Measurements from ENCODE around the gene HEY2.

The HEY2 gene

DNA sequence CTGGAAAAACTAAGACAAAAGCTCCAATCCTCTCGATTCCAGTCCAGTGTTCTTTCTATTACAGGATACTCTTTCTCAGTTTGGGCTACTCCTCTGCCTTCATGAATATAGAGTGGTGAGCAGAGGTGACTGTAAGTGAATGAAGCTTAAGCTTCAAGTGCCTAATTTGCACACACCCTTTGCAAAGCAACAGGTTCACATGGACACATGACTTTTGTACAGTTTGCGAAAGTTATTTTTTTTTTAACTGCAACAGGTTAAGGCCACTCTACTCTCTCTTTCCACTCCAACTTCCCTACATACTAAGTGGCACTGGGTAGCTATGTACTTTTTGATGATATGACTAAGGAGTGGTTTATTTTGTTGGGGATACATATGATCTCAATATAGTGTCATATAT lies 19.4 kb upstream of the HEY2 start:
- Mint-ChIP-seq H3K4me1 (ENCODE audit: low read depth in 2 of 2) (no peaks in the 10 kb centered on the region), H3K27ac (no peak overlapping the region), H3K4me3 (no peak overlapping the region), H3K9me3 (no peaks in the 10 kb centered on the region), H3K27me3 (peaks cover 33 to 45% of the 10 kb centered on the region in 2 donors), H3K36me3 (ENCODE audit: insufficient read depth) (no peaks in the 10 kb centered on the region)
- ATAC-seq (replicated peaks), result no peak
- no peak for DNase-seq

DNA sequence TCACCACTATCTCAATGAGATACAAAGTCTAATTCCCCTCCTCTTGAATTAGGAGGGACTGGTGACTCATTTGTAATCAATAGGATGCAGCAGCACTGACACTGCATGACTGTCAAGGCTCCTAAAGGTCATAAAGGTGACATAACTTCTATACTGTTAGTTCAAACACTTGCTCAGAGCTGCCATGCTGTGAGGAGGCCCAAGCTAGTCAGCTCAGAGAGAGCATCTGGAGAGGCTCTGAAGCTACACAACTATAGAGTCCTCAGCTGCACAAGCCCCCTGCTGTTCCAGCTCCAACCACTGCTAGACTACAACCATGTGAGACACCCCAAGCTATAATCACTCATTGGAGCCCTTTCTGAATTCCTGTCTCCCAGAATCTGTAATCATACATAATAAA lies 17.0 kb upstream of the HEY2 start:
- Mint-ChIP-seq H3K36me3 (ENCODE audit: insufficient read depth) (no peaks in the 10 kb centered on the region), H3K4me1 (ENCODE audit: low read depth in 2 of 2) (no peaks in the 10 kb centered on the region), H3K27me3 (peaks cover 38 to 50% of the 10 kb centered on the region in 2 donors), H3K9me3 (no peaks in the 10 kb centered on the region), H3K27ac (no peak overlapping the region), H3K4me3 (no peak overlapping the region)
- ATAC-seq (replicated peaks) (peak; percentile 37), DNase-seq (no peak)

DNA sequence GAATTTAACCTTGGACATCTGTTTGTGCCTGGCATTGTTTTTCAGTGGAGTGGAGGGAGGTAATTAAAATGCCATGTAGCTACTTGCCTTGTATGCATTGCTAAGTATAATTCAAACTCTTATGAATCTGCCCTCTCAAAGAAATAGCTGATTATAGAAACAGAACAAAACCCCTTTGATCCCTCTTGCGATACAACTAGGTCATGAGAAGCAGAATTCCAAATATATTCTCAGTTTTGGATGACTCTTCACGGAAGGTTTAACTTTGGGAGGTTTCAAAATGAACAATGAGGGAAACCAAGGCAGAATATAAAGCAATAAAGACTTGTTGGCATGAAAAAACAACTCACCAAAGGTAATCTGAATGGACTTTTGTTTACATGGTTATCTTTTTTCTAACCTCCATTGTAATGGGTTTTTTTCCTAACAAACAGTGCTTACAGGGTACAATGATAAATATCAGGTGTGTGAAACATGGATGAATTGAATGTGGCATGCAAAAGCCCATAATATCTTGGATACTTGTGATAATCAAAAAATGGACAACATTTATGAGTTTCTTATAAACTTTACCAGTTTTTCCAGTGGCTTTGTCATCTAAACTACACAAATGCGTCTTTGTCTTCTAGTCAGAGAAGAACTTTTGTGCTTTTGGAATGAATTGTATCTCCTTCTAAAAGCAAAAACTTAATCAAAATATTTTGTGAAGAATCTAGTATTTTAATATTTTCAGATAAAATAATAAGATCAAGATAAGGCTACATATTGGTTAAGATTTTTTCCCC lies 15.7 kb upstream of the HEY2 start:
- no peaks in the 10 kb centered on the region for H3K36me3 Mint-ChIP-seq (ENCODE audit: insufficient read depth)
- H3K4me3 Mint-ChIP-seq, result no peak overlapping the region
- no peak for DNase-seq
- H3K9me3 Mint-ChIP-seq, result no peaks in the 10 kb centered on the region
- ATAC-seq (replicated peaks), result no peak
- H3K27me3 Mint-ChIP-seq, result peaks cover 40 to 58% of the 10 kb centered on the region in 2 donors
- H3K4me1 Mint-ChIP-seq (ENCODE audit: low read depth in 2 of 2), result no peaks in the 10 kb centered on the region
- H3K27ac Mint-ChIP-seq, result no peak overlapping the region

DNA sequence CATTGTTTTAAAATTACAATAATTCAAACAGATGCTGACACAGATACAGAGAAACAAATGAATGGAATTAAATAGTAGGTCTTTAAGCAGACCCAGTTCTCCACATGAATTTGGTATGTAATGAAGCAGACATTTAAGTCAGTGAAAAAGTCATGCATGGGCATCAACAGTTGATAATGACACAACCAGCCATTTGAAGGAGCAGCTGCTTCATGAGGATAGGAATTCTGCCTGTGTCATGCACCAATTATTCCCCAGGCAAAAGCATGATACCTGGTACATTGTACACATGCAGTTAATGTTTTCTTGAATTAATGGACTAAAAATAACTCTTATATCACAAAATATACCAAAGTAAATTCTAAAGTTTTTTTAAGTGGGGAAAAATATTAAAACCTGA lies 11.2 kb upstream of the HEY2 start:
- no peaks in the 10 kb centered on the region for H3K4me1 Mint-ChIP-seq (ENCODE audit: low read depth in 2 of 2)
- ATAC-seq (replicated peaks), result no peak
- H3K27ac Mint-ChIP-seq, result no peak overlapping the region

DNA sequence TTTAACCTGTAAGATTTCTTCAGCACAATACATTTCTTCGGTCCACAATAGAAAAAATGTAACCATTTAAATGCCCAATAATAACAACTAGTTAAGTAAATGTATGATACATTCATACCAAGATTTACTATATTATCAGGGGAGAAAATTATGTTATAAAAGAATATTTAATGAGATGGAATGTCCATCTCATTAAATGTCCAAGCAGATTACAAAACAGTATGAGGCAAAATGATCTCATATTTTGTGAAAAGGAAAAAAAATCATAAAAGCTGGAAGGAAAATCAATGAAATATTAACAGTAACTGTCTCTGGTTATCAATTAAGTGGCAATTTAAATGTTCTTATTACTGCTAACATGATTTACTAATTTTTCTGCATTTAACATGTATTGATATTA lies 10.1 kb upstream of the HEY2 start:
- Mint-ChIP-seq H3K36me3 (ENCODE audit: insufficient read depth) (no peaks in the 10 kb centered on the region), H3K9me3 (no peaks in the 10 kb centered on the region), H3K27ac (no peak overlapping the region), H3K27me3 (peaks cover 43% of the 10 kb centered on the region in 2 donors), H3K4me3 (no peak overlapping the region), H3K4me1 (ENCODE audit: low read depth in 2 of 2) (no peaks in the 10 kb centered on the region)
- no peak for DNase-seq
- no peak for ATAC-seq (replicated peaks)

More for the DNA sequence above, 11.2 kb upstream of the HEY2 start:
- Mint-ChIP-seq H3K9me3 (no peaks in the 10 kb centered on the region), H3K27me3 (peaks cover 48 to 51% of the 10 kb centered on the region in 2 donors), H3K36me3 (ENCODE audit: insufficient read depth) (no peaks in the 10 kb centered on the region), H3K4me3 (no peak overlapping the region)
- no peak for DNase-seq

DNA sequence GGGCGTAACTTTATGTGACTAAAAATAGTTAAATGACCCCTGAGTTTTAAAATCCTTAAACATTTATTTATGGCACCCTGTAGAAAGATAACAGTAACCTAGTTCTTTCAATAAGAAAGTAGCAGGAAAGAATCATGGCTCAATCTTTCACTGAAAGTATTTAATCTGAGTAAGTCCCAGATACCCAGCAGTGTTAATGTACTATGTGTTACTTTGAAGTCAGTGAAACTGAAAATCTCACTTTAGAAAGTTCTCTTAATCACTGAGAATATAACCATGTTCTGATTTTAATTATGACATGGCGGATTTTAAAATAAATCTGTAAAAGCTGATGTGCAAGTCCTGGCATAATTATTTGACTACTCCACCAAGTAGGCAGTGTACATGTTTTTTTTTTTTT lies 8.1 kb upstream of the HEY2 start:
- Mint-ChIP-seq H3K4me1 (ENCODE audit: low read depth in 2 of 2) (peaks cover 3 to 4% of the 10 kb centered on the region in 2 donors), H3K4me3 (no peak overlapping the region), H3K27ac (no peak overlapping the region), H3K9me3 (no peaks in the 10 kb centered on the region), H3K27me3 (peaks cover 34 to 35% of the 10 kb centered on the region in 2 donors), H3K36me3 (ENCODE audit: insufficient read depth) (no peaks in the 10 kb centered on the region)
- DNase-seq (no peak), ATAC-seq (replicated peaks) (no peak)

DNA sequence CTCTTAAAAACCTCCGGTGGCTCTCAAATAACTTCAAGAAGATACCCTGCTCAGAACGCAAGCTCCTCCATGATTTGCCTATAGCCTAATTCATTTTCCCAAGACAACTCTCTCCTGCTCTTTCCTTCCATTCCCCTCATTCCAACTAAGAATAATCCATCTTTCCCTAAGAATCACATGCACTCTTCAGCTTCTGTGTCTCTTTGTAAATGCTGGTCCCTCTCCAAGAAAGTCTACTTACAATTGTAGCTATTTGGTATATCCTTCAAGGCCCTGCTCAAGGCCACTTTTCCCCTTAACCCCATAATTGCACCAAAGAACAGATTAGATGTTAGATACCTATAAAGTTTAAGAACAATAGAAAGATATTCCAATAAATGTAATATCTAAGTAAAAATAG lies 7.4 kb upstream of the HEY2 start:
- Mint-ChIP-seq H3K27ac (no peak overlapping the region), H3K27me3 (peaks cover 34 to 35% of the 10 kb centered on the region in 2 donors), H3K4me1 (ENCODE audit: low read depth in 2 of 2) (peaks cover 7 to 10% of the 10 kb centered on the region in 2 donors), H3K9me3 (no peaks in the 10 kb centered on the region), H3K36me3 (ENCODE audit: insufficient read depth) (no peaks in the 10 kb centered on the region), H3K4me3 (no peak overlapping the region)
- ATAC-seq (replicated peaks) (no peak), DNase-seq (no peak)

DNA sequence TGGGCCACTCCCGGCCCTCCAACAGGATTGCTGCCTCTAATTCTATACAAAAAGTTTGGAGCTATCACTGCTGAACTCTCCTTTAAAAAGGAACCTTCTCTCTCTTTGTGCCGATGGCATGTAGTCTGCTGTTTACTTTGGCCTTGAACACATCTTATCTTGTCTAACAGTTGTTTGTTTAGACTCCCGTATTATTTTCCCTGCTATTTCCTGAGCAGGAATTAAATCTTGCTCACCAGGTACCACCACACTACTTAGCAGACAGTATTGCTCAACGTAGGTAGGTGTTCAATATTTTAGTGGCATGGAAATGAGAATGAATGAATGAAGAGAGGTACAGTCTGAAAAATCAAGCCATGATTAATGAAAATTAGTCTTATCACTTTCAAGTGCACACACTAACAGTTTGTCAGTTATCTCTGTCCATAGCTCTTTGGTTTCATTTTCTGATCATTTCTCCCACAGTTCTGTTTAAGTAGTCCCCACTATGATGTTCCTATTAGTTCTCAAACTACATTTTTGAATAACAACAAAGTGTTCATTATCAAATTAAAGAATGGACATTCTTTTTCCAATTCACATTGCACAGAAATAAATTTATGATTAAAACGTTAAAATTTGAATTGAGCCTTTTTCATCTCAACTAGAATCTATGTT lies 6.8 kb upstream of the HEY2 start:
- H3K4me3 Mint-ChIP-seq, result no peak overlapping the region
- no peaks in the 10 kb centered on the region for H3K36me3 Mint-ChIP-seq (ENCODE audit: insufficient read depth)
- no peak overlapping the region for H3K27ac Mint-ChIP-seq
- H3K4me1 Mint-ChIP-seq (ENCODE audit: low read depth in 2 of 2), result peaks cover 9 to 14% of the 10 kb centered on the region in 2 donors
- DNase-seq (no peak), ATAC-seq (replicated peaks) (no peak)
- no peaks in the 10 kb centered on the region for H3K9me3 Mint-ChIP-seq
- peaks cover 29 to 31% of the 10 kb centered on the region in 2 donors for H3K27me3 Mint-ChIP-seq

DNA sequence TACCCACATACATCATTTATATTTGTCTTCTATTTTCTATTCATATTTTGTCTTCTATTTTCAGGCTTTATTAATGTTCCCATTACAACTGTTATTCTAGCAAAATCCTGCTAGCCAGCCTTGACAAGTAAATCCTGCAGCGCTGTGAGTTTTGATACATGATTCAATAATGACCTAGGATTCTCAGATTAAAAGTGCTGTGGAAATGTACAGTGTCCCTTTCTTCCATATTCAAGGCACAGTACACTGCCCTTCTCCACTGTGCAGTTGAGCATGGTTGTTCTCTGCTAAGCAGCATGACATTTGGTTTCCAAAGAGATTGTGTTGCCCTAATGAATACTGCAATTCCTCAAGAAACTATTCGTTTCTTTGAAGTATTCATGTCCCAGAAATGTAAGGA lies 5.8 kb upstream of the HEY2 start:
- no peaks in the 10 kb centered on the region for H3K9me3 Mint-ChIP-seq
- no peak overlapping the region for H3K27ac Mint-ChIP-seq
- peaks cover 24 to 25% of the 10 kb centered on the region in 2 donors for H3K27me3 Mint-ChIP-seq
- H3K4me1 Mint-ChIP-seq (ENCODE audit: low read depth in 2 of 2), result peaks cover 9 to 22% of the 10 kb centered on the region in 2 donors
- no peak overlapping the region for H3K4me3 Mint-ChIP-seq
- DNase-seq (no peak), ATAC-seq (replicated peaks) (no peak)
- H3K36me3 Mint-ChIP-seq (ENCODE audit: insufficient read depth), result no peaks in the 10 kb centered on the region

DNA sequence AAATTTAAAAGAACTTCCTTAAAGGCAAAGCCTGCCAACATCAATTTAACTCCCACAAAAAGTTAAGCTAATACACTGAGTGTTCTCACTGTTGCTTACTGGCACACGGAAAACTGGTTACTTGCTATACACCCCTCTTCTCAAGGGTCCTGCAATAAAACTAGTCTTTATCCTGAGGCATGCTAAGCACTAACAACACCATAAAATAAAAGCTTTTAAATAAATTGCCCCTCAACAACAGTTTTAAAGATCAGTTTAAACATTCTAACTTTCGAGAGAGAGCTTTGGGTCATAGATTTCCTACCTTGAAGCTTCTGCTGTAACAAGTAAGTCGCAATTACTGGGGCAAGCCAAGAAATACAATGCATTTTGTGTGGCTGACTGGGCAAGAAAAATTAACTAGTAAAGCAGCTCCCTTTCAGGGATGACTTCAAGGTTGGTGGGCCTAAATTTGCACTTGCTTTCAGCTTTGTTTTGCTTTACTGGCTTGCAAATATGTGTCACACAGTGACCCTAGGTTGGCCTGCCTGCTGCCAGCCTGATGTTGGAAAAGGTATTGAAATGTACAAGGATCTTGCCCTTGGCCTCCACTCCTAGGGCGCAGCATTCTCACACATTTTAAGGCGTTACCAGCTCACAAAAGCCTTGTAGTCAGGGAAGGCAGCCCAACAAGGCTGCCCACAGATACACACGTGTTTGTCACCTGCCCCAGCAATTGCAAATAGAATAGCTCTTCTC lies 4.0 kb upstream of the HEY2 start:
- ATAC-seq (replicated peaks) (no peak), DNase-seq (no peak)
- Mint-ChIP-seq H3K36me3 (ENCODE audit: insufficient read depth) (no peaks in the 10 kb centered on the region), H3K27ac (no peak overlapping the region), H3K27me3 (peaks cover 25 to 32% of the 10 kb centered on the region in 2 donors), H3K9me3 (no peaks in the 10 kb centered on the region), H3K4me1 (ENCODE audit: low read depth in 2 of 2) (peaks cover 18 to 32% of the 10 kb centered on the region in 2 donors), H3K4me3 (no peak overlapping the region)

DNA sequence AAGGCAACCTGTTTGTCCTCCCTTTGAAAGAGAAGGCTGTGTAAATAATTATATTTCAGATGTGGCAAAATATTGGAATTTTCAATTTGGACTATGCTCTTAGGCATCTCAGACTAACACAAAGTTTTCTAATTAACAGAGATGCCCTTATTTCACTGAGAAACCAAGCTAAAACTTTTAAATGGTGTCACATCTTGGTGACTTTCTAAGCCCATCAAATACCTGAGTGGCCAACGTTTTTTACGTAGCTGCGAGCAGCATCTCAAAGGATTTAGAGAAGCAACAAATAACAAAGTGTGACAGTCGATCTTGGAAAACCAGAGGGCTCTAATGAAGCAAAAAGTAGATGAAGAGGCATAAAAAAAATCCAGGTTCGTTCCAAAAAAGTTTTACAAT lies 3.4 kb upstream of the HEY2 start:
- Mint-ChIP-seq H3K4me3 (peak overlapping the region; percentile 87), H3K27me3 (peaks cover 23 to 36% of the 10 kb centered on the region in 2 donors), H3K27ac (peak overlapping the region; percentile 82 to 87)

DNA sequence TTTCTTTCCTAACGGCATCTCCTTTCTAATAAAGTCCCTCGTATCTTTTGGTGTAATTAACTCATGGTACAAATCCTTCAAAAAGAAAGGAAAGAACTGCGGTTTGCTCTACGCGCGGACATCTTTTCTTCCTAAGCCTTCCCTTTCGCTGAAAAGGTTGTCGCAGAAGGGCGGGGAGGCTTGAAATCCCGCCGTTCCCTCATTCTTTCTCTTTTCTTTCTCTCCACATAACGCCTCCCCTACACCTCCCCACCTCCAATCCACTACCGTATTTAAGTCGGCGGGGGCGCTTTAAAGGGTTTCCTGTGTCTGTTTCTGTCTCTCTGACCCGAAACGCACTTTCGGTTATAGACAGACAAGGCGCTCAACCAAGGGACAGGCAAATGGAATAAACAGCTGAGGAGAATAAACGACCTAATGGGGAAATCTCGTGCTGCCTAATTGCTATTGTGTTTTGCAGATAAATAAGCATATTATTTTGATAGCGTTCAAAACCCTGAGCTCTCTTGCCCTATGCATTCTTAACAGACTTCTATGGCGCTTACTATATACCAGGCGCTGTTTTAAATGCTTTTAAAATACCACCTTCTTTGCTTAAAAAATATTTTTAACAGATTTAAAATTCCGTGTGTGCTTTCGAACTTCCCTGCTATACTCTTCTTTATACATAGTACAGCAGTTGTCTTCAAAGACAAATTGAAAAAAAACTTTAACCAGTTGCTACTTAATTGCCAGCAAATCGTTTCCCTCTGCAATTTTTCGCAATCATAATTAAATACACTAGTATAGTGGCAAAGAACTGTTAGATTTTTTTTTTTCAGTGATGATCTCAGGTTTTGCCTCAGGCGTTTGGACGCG lies 2.5 kb upstream of the HEY2 start:
- Mint-ChIP-seq H3K4me3 (peak overlapping the region; percentile 87), H3K27me3 (peaks cover 23 to 33% of the 10 kb centered on the region in 2 donors), H3K27ac (peak overlapping the region; percentile 82 to 87), H3K9me3 (no peaks in the 10 kb centered on the region), H3K4me1 (ENCODE audit: low read depth in 2 of 2) (peaks cover 21 to 39% of the 10 kb centered on the region in 2 donors), H3K36me3 (ENCODE audit: insufficient read depth) (no peaks in the 10 kb centered on the region)
- ATAC-seq (replicated peaks) (peak; percentile 65), DNase-seq (peak; percentile 64 to 68 (median 64))

More for the DNA sequence above, 3.4 kb upstream of the HEY2 start:
- no peaks in the 10 kb centered on the region for H3K36me3 Mint-ChIP-seq (ENCODE audit: insufficient read depth)
- H3K9me3 Mint-ChIP-seq, result no peaks in the 10 kb centered on the region
- peaks cover 21 to 36% of the 10 kb centered on the region in 2 donors for H3K4me1 Mint-ChIP-seq (ENCODE audit: low read depth in 2 of 2)
- DNase-seq (no peak), ATAC-seq (replicated peaks) (no peak)
